Osteoblast (primary cell): Measurements from ENCODE around the gene IMPDH2. TPM values are rescaled to one million over a fixed set of nuclear protein-coding genes. Genes with fewer than 3 reads are reported as not detected.

Experiments
- DNase-seq: peaks from one replicate; pipeline ENCODE4 v3.0.0; 2011; ENCODE audit warnings: low spot score, mixed read lengths; ENCODE audit not compliant: insufficient read length; ENCODE audit errors: missing footprints
- H2AFZ ChIP-seq: 2 replicates; pipeline ENCODE4 v1.6.0; 2011; ENCODE audit warnings: mild to moderate bottlenecking, low read length
- H3K27ac ChIP-seq: 2 replicates; pipeline ENCODE4 v1.5.1; 2011; ENCODE audit warnings: mild to moderate bottlenecking, low read depth, low read length, moderate library complexity
- H3K27me3 ChIP-seq: 2 replicates; pipeline ENCODE4 v1.6.0; 2012; ENCODE audit warnings: mild to moderate bottlenecking, control low read depth, inconsistent platforms, low read length, moderate library complexity; ENCODE audit not compliant: insufficient read depth
- H3K36me3 ChIP-seq: 2 replicates; pipeline ENCODE4 v1.5.1; 2011; ENCODE audit warnings: mild to moderate bottlenecking, low read length, control low read depth, moderate library complexity; ENCODE audit not compliant: insufficient read depth
- H3K4me1 ChIP-seq: 2 replicates; pipeline ENCODE4 v1.5.1; 2011; ENCODE audit warnings: mild to moderate bottlenecking, low read length, control low read depth, moderate library complexity; ENCODE audit not compliant: insufficient read depth
- H3K4me2 ChIP-seq: 2 replicates; pipeline ENCODE4 v1.6.0; 2011; ENCODE audit warnings: mild to moderate bottlenecking, low read length; ENCODE audit not compliant: insufficient read depth
- H3K4me3 ChIP-seq: fragments of 200-600 bp; sonication (generic); 3 replicates; pipeline ENCODE4 v1.5.1; 2012; ENCODE audit warnings: mild to moderate bottlenecking, low read length, inconsistent platforms; ENCODE audit not compliant: insufficient read depth
- H3K79me2 ChIP-seq: 2 replicates; pipeline ENCODE4 v1.6.0; 2012; ENCODE audit warnings: mild to moderate bottlenecking, low read length, control low read depth, inconsistent platforms; ENCODE audit not compliant: insufficient read depth
- H3K9me3 ChIP-seq: 2 replicates; pipeline ENCODE4 v1.5.1; 2011; ENCODE audit warnings: low read depth, low read length, control low read depth
- H4K20me1 ChIP-seq: 2 replicates; pipeline ENCODE4 v1.6.0; 2012; ENCODE audit warnings: mild to moderate bottlenecking, low read length, control low read depth; ENCODE audit not compliant: insufficient read depth
- CTCF ChIP-seq: IDR thresholded peaks from 2 replicates; pipeline ENCODE4 v1.5.1; 2011; ENCODE audit warnings: mild to moderate bottlenecking, low read depth, low read length, moderate library complexity; ENCODE audit errors: extremely low read depth
- total RNA-seq: library from RNA; depleted of rRNA; stranded (reverse); fragments of >200 nt; gene quantifications from 2 replicates; pipeline ENCODE4 v1.2.3, GENCODE V29; 2012

The IMPDH2 gene
- total RNA-seq, 1 donor = 273 TPM

- H3K4me2 ChIP-seq = no peak overlapping the region
- peaks cover 54% of the 10 kb centered on the region for H3K36me3 ChIP-seq
- H3K79me2 ChIP-seq = peaks cover 79% of the 10 kb centered on the region
- H3K9me3 ChIP-seq = no peaks in the 10 kb centered on the region
- peak overlapping the region; percentile 18 for H3K27ac ChIP-seq
- no peaks in the 10 kb centered on the region for H3K27me3 ChIP-seq
- H3K4me1 ChIP-seq = peaks cover 41% of the 10 kb centered on the region
- H3K4me3 ChIP-seq = no peak overlapping the region
- no peak for TF ChIP-seq CTCF
- no peak overlapping the region for H2AFZ ChIP-seq
- H4K20me1 ChIP-seq = peaks cover 22% of the 10 kb centered on the region
- peak; percentile 59 for DNase-seq
These were observed 4.0 kb downstream of the IMPDH2 start for GRCh38 chr3:49025005-49025792.

DNA sequence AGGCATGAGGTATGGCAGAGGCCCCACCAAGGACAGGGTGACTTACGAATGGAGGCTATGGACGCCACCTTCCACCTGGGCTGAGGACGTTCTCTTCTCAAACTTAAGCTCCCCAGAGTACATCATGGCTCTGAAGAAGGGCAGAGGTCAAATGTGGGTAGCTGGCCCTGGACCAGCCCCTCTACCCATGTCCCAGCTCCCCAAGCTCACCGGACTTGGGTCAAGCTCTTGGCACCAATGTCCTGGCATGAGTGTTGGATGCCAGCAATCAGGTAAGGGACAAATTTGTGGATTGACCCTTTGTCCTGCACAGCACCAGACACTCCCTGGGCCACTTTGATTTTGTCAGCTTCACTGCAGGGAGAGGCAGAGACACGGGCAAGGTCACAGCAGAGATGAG is 4.7 kb downstream of the IMPDH2 start:
- H3K36me3 ChIP-seq = peaks cover 50% of the 10 kb centered on the region
- H3K27me3 ChIP-seq = no peaks in the 10 kb centered on the region
- no peak for TF ChIP-seq CTCF
- no peak overlapping the region for H2AFZ ChIP-seq
- peaks cover 45% of the 10 kb centered on the region for H3K4me1 ChIP-seq
- H3K4me3 ChIP-seq = no peak overlapping the region
- no peak overlapping the region for H3K27ac ChIP-seq
- H3K79me2 ChIP-seq = peaks cover 86% of the 10 kb centered on the region
- H4K20me1 ChIP-seq = peaks cover 22% of the 10 kb centered on the region
- no peak for DNase-seq
- no peaks in the 10 kb centered on the region for H3K9me3 ChIP-seq
- no peak overlapping the region for H3K4me2 ChIP-seq

GRCh38 chr3:49023775-49024174 is 5.4 kb downstream of the IMPDH2 start:
- Histone ChIP-seq H3K79me2 (peaks cover 83% of the 10 kb centered on the region), H3K4me3 (no peak overlapping the region), H2AFZ (no peak overlapping the region), H3K27me3 (no peaks in the 10 kb centered on the region), H3K9me3 (no peaks in the 10 kb centered on the region), H3K27ac (no peak overlapping the region), H3K4me1 (peaks cover 43% of the 10 kb centered on the region), H3K4me2 (no peak overlapping the region), H4K20me1 (peaks cover 21% of the 10 kb centered on the region), H3K36me3 (peaks cover 50% of the 10 kb centered on the region)
- TF ChIP-seq CTCF = no peak
- no peak for DNase-seq

DNA sequence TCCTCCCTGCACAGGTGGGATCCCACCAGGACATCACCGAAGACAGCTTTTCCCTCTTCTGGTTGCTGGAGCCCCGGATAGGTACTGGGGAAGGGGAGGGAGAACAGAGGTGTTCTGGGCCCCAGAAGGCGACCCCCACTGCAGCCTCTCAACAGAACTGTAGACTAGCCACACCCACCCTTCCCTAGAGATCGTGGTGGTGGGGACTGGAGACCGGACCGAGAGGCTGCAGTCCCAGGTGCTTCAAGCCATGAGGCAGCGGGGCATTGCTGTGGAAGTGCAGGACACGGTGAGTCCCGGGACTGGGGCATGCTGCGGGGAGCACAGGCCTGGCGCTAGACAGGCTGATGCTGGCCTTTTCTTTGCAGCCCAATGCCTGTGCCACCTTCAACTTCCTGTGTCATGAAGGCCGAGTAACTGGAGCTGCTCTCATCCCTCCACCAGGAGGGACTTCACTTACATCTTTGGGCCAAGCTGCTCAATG is 6.5 kb downstream of the IMPDH2 start:
- peaks cover 78% of the 10 kb centered on the region for H3K79me2 ChIP-seq
- H3K27me3 ChIP-seq = no peaks in the 10 kb centered on the region
- TF ChIP-seq CTCF = no peak
- peak; percentile 82 for DNase-seq
- peaks cover 36% of the 10 kb centered on the region for H3K4me1 ChIP-seq
- H2AFZ ChIP-seq = no peak overlapping the region
- H3K36me3 ChIP-seq = peaks cover 47% of the 10 kb centered on the region
- H3K4me3 ChIP-seq = peak overlapping the region; percentile 96
- peak overlapping the region; percentile 98 for H3K4me2 ChIP-seq
- H3K9me3 ChIP-seq = no peaks in the 10 kb centered on the region
- H3K27ac ChIP-seq = peak overlapping the region; percentile 96
- H4K20me1 ChIP-seq = peaks cover 15% of the 10 kb centered on the region
